ENCODE data around the gene SETD1A. TPM values are rescaled to one million over a fixed set of nuclear protein-coding genes. Genes with fewer than 3 reads are reported as not detected.

SETD1A gene
- total and polyA plus RNA-seq, 9 of the 15 experiments (the other 6 are each of a cell fraction or from before 2014, with no cell fraction given): 0.08 to 36.0 (median 4.2) TPM

DNA sequence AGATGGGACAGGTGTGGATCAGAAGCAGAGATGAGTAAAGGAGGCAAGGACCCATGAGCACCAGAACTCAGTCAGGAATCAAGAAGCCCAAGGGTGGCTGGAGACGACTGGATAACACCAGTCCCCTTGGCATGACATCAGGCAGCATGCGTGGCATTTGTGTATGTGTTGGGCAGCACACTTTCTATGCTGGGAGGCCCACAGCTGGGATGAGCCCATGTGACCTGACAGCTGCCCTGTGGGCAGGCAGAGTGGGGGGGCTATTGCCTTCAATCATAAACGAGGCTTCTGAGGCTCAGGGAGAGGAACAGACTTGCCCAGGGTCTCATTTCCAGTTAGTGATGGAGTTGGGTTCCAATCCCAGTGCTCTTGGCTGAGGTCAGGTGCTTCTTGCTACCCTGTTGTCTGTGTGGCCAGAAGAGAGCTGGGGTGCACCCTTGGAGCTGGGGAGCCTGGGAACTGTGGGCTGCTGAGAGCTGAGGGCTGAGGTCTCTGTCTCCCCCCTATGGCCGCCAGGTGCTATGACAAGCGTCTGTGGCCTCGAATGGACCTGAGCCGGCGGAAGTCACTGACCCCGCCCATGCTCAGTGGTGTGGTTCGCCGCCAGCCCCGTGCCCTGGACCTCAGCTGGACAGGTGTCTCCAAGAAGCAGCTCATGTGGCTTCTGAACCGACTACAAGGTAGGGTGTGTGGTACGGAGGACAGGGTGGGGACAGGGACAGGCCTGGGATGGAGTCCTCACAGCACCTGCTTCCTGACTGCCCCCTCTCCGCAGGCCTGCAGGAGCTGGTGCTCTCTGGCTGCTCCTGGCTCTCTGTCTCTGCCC lies 15.7 kb upstream of the SETD1A start (continued):
- TF ChIP-seq STAT5B (CRISPR knock-in tag; IDR thresholded peaks at IDR 0.05) (no peak), LCOR (CRISPR knock-in tag; IDR thresholded peaks at IDR 0.05) (no peak), TCF7L2 (IDR thresholded peaks at IDR 0.05; ENCODE audit: low read depth, low read length) (no peak), ETV5 (CRISPR knock-in tag; IDR thresholded peaks at IDR 0.05; ENCODE audit: low read depth) (no peak; the same call in 1 of the 2 replicates), MAFF (IDR thresholded peaks at IDR 0.05; ENCODE audit: low read length) (no peak), YBX1 (IDR thresholded peaks at IDR 0.05) (no peak), HDAC1 (IDR thresholded peaks at IDR 0.05) (0 out of 4 replicates have a peak, but pooled peaks of 1 of the 2 experiments have one; percentile 8), HDAC8 (tag; IDR thresholded peaks at IDR 0.05) (no peak), IFI16 (CRISPR knock-in tag; IDR thresholded peaks at IDR 0.05) (no peak), RBM15 (IDR thresholded peaks at IDR 0.05; ENCODE audit: insufficient read depth, low read length) (no peak), FOXM1 (IDR thresholded peaks at IDR 0.05; ENCODE audit: low read depth) (no peak), FOXM1 (CRISPR knock-in tag; IDR thresholded peaks at IDR 0.05; ENCODE audit: low read depth) (no peak)
- TF ChIP-seq, protein P1, sequence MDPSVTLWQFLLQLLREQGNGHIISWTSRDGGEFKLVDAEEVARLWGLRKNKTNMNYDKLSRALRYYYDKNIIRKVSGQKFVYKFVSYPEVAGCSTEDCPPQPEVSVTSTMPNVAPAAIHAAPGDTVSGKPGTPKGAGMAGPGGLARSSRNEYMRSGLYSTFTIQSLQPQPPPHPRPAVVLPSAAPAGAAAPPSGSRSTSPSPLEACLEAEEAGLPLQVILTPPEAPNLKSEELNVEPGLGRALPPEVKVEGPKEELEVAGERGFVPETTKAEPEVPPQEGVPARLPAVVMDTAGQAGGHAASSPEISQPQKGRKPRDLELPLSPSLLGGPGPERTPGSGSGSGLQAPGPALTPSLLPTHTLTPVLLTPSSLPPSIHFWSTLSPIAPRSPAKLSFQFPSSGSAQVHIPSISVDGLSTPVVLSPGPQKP (CRISPR knock-in tag; IDR thresholded peaks at IDR 0.05): no peak
- TF ChIP-seq, protein P2, sequence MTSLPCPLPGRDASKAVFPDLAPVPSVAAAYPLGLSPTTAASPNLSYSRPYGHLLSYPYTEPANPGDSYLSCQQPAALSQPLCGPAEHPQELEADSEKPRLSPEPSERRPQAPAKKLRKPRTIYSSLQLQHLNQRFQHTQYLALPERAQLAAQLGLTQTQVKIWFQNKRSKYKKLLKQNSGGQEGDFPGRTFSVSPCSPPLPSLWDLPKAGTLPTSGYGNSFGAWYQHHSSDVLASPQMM (CRISPR knock-in tag; IDR thresholded peaks at IDR 0.05): no peak
- TF ChIP-seq, protein P3, sequence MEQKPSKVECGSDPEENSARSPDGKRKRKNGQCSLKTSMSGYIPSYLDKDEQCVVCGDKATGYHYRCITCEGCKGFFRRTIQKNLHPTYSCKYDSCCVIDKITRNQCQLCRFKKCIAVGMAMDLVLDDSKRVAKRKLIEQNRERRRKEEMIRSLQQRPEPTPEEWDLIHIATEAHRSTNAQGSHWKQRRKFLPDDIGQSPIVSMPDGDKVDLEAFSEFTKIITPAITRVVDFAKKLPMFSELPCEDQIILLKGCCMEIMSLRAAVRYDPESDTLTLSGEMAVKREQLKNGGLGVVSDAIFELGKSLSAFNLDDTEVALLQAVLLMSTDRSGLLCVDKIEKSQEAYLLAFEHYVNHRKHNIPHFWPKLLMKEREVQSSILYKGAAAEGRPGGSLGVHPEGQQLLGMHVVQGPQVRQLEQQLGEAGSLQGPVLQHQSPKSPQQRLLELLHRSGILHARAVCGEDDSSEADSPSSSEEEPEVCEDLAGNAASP (IDR thresholded peaks at IDR 0.05): no peak
- TF ChIP-seq, protein P4, sequence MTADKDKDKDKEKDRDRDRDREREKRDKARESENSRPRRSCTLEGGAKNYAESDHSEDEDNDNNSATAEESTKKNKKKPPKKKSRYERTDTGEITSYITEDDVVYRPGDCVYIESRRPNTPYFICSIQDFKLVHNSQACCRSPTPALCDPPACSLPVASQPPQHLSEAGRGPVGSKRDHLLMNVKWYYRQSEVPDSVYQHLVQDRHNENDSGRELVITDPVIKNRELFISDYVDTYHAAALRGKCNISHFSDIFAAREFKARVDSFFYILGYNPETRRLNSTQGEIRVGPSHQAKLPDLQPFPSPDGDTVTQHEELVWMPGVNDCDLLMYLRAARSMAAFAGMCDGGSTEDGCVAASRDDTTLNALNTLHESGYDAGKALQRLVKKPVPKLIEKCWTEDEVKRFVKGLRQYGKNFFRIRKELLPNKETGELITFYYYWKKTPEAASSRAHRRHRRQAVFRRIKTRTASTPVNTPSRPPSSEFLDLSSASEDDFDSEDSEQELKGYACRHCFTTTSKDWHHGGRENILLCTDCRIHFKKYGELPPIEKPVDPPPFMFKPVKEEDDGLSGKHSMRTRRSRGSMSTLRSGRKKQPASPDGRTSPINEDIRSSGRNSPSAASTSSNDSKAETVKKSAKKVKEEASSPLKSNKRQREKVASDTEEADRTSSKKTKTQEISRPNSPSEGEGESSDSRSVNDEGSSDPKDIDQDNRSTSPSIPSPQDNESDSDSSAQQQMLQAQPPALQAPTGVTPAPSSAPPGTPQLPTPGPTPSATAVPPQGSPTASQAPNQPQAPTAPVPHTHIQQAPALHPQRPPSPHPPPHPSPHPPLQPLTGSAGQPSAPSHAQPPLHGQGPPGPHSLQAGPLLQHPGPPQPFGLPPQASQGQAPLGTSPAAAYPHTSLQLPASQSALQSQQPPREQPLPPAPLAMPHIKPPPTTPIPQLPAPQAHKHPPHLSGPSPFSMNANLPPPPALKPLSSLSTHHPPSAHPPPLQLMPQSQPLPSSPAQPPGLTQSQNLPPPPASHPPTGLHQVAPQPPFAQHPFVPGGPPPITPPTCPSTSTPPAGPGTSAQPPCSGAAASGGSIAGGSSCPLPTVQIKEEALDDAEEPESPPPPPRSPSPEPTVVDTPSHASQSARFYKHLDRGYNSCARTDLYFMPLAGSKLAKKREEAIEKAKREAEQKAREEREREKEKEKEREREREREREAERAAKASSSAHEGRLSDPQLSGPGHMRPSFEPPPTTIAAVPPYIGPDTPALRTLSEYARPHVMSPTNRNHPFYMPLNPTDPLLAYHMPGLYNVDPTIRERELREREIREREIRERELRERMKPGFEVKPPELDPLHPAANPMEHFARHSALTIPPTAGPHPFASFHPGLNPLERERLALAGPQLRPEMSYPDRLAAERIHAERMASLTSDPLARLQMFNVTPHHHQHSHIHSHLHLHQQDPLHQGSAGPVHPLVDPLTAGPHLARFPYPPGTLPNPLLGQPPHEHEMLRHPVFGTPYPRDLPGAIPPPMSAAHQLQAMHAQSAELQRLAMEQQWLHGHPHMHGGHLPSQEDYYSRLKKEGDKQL (CRISPR knock-in tag; IDR thresholded peaks at IDR 0.05; ENCODE audit: borderline replicate concordance): no peak
- TF ChIP-seq, protein P5, sequence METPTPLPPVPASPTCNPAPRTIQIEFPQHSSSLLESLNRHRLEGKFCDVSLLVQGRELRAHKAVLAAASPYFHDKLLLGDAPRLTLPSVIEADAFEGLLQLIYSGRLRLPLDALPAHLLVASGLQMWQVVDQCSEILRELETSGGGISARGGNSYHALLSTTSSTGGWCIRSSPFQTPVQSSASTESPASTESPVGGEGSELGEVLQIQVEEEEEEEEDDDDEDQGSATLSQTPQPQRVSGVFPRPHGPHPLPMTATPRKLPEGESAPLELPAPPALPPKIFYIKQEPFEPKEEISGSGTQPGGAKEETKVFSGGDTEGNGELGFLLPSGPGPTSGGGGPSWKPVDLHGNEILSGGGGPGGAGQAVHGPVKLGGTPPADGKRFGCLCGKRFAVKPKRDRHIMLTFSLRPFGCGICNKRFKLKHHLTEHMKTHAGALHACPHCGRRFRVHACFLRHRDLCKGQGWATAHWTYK (CRISPR knock-in tag; IDR thresholded peaks at IDR 0.05): no peak
